CD14-positive monocyte (primary cell): ENCODE measurements around the gene MBL2. TPM values are rescaled to one million over a fixed set of nuclear protein-coding genes. Genes with fewer than 3 reads are reported as not detected.

Source experiments
- DNase-seq, 3 donors: peaks; one replicate each; pipeline ENCODE4 v3.0.0-alpha.2; 2011 to 2022
- H2AFZ ChIP-seq: 2 replicates; pipeline ENCODE4 v1.6.0; 2012; ENCODE audit warnings: mild to moderate bottlenecking, low read depth, low read length, inconsistent platforms; ENCODE audit not compliant: insufficient read depth, poor library complexity, severe bottlenecking
- H3K27ac ChIP-seq, 2 donors: 1 replicate in 1 of 2; 2 replicates in 1 of 2; pipeline ENCODE4 v1.5.1; 2012 to 2013; ENCODE audit warnings: low read length in 2 of 2, control low read depth in 1 of 2, inconsistent platforms in 1 of 2, low read depth in 1 of 2, mild to moderate bottlenecking in 1 of 2
- H3K27me3 ChIP-seq, 2 donors: one replicate each; pipeline versions ENCODE4 v1.6.0 to v1.6.1; 2011 to 2013; ENCODE audit warnings: low read length in 2 of 2; ENCODE audit not compliant: control insufficient read depth in 2 of 2, insufficient read depth in 2 of 2
- H3K36me3 ChIP-seq, 2 donors: replicated peaks in 1 of 2; 1 replicate in 1 of 2; 2 replicates in 1 of 2; pipeline versions ENCODE4 v1.5.1 to v1.6.1; 2012 to 2013; ENCODE audit warnings: low read length in 2 of 2, control low read depth in 1 of 2, inconsistent platforms in 1 of 2, mild to moderate bottlenecking in 1 of 2; ENCODE audit not compliant: insufficient read depth in 2 of 2, control insufficient read depth in 1 of 2
- H3K4me1 ChIP-seq, 2 donors: 1 replicate in 1 of 2; 2 replicates in 1 of 2; pipeline versions ENCODE4 v1.5.1 to v1.6.1; 2012 to 2013; ENCODE audit warnings: low read length in 2 of 2, control low read depth in 1 of 2, inconsistent platforms in 1 of 2, mild to moderate bottlenecking in 1 of 2, moderate library complexity in 1 of 2; ENCODE audit not compliant: insufficient read depth in 2 of 2, control insufficient read depth in 1 of 2
- H3K4me2 ChIP-seq: replicated peaks from 2 replicates; pipeline ENCODE3; 2012; ENCODE audit warnings: low read length, moderate library complexity, mild to moderate bottlenecking; ENCODE audit not compliant: poor library complexity, severe bottlenecking; ENCODE audit errors: extremely low read depth
- H3K4me3 ChIP-seq, 3 experiments: fragments of 200-600 bp in 1 of 3; sonication (generic) in 1 of 3; replicated peaks in 1 of 3; 1 replicate in 2 of 3; 2 replicates in 1 of 3; pipeline ENCODE4 v1.5.1; 2011 to 2013; ENCODE audit warnings: low read length in 3 of 3, mild to moderate bottlenecking in 3 of 3, control low read depth in 2 of 3, low read depth in 2 of 3, inconsistent platforms in 1 of 3, moderate library complexity in 1 of 3
- H3K79me2 ChIP-seq: 2 replicates; pipeline ENCODE4 v1.6.0; 2012; ENCODE audit warnings: mild to moderate bottlenecking, control low read depth, inconsistent platforms, low read length, moderate library complexity; ENCODE audit not compliant: insufficient read depth
- H3K9ac ChIP-seq: 2 replicates; pipeline ENCODE4 v1.6.0; 2017; ENCODE audit warnings: low read length, mild to moderate bottlenecking; ENCODE audit not compliant: insufficient read depth, poor library complexity, severe bottlenecking
- H3K9me3 ChIP-seq, 2 donors: replicated peaks in 1 of 2; 1 replicate in 1 of 2; 2 replicates in 1 of 2; pipeline versions ENCODE4 v1.5.1 to v1.6.1; 2012 to 2013; ENCODE audit warnings: low read length in 2 of 2, control low read depth in 1 of 2; ENCODE audit not compliant: control insufficient read depth in 1 of 2, insufficient read depth in 1 of 2
- H4K20me1 ChIP-seq: 2 replicates; pipeline ENCODE4 v1.6.0; 2012; ENCODE audit warnings: mild to moderate bottlenecking, low read length, control low read depth, moderate library complexity; ENCODE audit not compliant: insufficient read depth
- H3K27ac Mint-ChIP-seq, 7 donors: one replicate each; pipeline ENCODE4 v1.8.0; 2020; ENCODE audit warnings: mild to moderate bottlenecking in 7 of 7, mixed read lengths in 7 of 7, moderate library complexity in 6 of 7, inconsistent platforms in 2 of 7
- H3K27me3 Mint-ChIP-seq, 3 donors: one replicate each; pipeline ENCODE4 v1.8.0; 2021 to 2022; ENCODE audit warnings: low read depth in 3 of 3, mild to moderate bottlenecking in 3 of 3, mixed read lengths in 3 of 3, moderate library complexity in 3 of 3, inconsistent platforms in 1 of 3
- H3K36me3 Mint-ChIP-seq, 2 donors: one replicate each; pipeline ENCODE4 v1.8.0; 2020; ENCODE audit warnings: mixed read lengths in 2 of 2, inconsistent platforms in 1 of 2, mild to moderate bottlenecking in 1 of 2
- H3K4me1 Mint-ChIP-seq: one replicate; pipeline ENCODE4 v1.8.0; 2020; ENCODE audit warnings: mild to moderate bottlenecking, mixed read lengths
- H3K4me3 Mint-ChIP-seq, 2 donors: one replicate each; pipeline ENCODE4 v1.8.0; 2020; ENCODE audit warnings: mild to moderate bottlenecking in 2 of 2, mixed read lengths in 2 of 2, moderate library complexity in 1 of 2
- H3K9me3 Mint-ChIP-seq, 7 donors: one replicate each; pipeline ENCODE4 v1.8.0; 2020 to 2022; ENCODE audit warnings: mixed read lengths in 7 of 7, mild to moderate bottlenecking in 6 of 7, moderate library complexity in 6 of 7, inconsistent platforms in 2 of 7
- CTCF ChIP-seq: fragments of 200-600 bp; IDR thresholded peaks from one replicate; pipeline ENCODE4 v1.8.0; 2022; ENCODE audit warnings: antibody characterized with exemption, mild to moderate bottlenecking
- WGBS: methylation state at CpG from one replicate; pipeline ENCODE4 v1.1.5; 2013; ENCODE audit warnings: missing lambda C conversion rate; ENCODE audit not compliant: insufficient coverage; 5-methylcytosine and 5-hydroxymethylcytosine counted together
- intact Hi-C, 2 donors: fragments of 100-400 bp; cut with micrococcal nuclease; formaldehyde crosslinking; loops; one replicate each; pipeline versions ENCODE4 v1.15.0 to v1.15.1; 2023
- polyA plus RNA-seq, 3 donors: library from polyadenylated mRNA; depleted of rRNA in 1 of 3; unstranded in 2 of 3; stranded (reverse) in 1 of 3; fragments of 300-500 nt in 2 of 3; fragments of >200 nt in 1 of 3; fragmentation: Illumina TruSeq in 2 of 3; gene quantifications; 1 replicate in 2 of 3; 2 replicates in 1 of 3; pipeline ENCODE4 v1.2.3, GENCODE V29; 2012 to 2021

Gene MBL2
- polyA plus RNA-seq, 3 donors, result not detected

- Histone ChIP-seq H3K4me2 (no peak overlapping the region), H3K27me3 (no peaks in the 10 kb centered on the region), H3K36me3 (no peaks in the 10 kb centered on the region), H3K9ac (no peak overlapping the region), H2AFZ (no peak overlapping the region), H3K4me1 (no peaks in the 10 kb centered on the region), H4K20me1 (no peaks in the 10 kb centered on the region), H3K9me3 (no peaks in the 10 kb centered on the region), H3K27ac (no peak overlapping the region), H3K4me3 (no peak overlapping the region), H3K79me2 (no peaks in the 10 kb centered on the region)
- peaks cover 0 to 1% (median 0%) of the 10 kb centered on the region in 7 donors for H3K9me3 Mint-ChIP-seq
- 94% methylated on average over 2 of the region's 2 CpGs for WGBS
- TF ChIP-seq CTCF, result no peak
- intact Hi-C loops, result loop anchor here (2.0 to 5.0 kb wide), 2 partner anchors 35 to 39 kb away; no protein-coding TSS in a partner anchor
- no peak overlapping the region for H3K27ac Mint-ChIP-seq
- no peak overlapping the region for H3K4me3 Mint-ChIP-seq
- no peaks in the 10 kb centered on the region for H3K36me3 Mint-ChIP-seq
- DNase-seq, result no peak
- no peaks in the 10 kb centered on the region for H3K4me1 Mint-ChIP-seq
- peaks cover 0 to 4% (median 0%) of the 10 kb centered on the region in 3 donors for H3K27me3 Mint-ChIP-seq
These were observed 30.7 kb downstream of the MBL2 start for GRCh38 chr10:52741851-52742250.

- H3K9me3 Mint-ChIP-seq, result peaks cover 1 to 6% (median 3%) of the 10 kb centered on the region in 7 donors
- H3K36me3 Mint-ChIP-seq, result no peaks in the 10 kb centered on the region
- Histone ChIP-seq H3K4me1 (no peaks in the 10 kb centered on the region), H3K9me3 (peaks cover 0 to under 1% of the 10 kb centered on the region in 2 donors), H4K20me1 (no peaks in the 10 kb centered on the region), H3K79me2 (no peaks in the 10 kb centered on the region), H3K9ac (no peak overlapping the region), H3K4me3 (no peak overlapping the region), H3K27me3 (no peaks in the 10 kb centered on the region), H3K4me2 (no peak overlapping the region), H2AFZ (no peak overlapping the region), H3K27ac (no peak overlapping the region), H3K36me3 (no peaks in the 10 kb centered on the region)
- intact Hi-C loops, result loop anchor here (2.0 to 5.0 kb wide), 2 partner anchors 36 to 40 kb away; no protein-coding TSS in a partner anchor
- peak in 2 of 3 donors; percentile 25 to 37 for DNase-seq
- H3K4me3 Mint-ChIP-seq, result no peak overlapping the region
- no peak overlapping the region for H3K27ac Mint-ChIP-seq
- H3K4me1 Mint-ChIP-seq, result no peaks in the 10 kb centered on the region
- WGBS, result 89% methylated on average over 1 of the region's 5 CpGs
- peak; percentile 98 for TF ChIP-seq CTCF
- H3K27me3 Mint-ChIP-seq, result peaks cover 0 to 4% (median 0%) of the 10 kb centered on the region in 3 donors
These were observed 31.5 kb downstream of the MBL2 start for GRCh38 chr10:52740913-52741675.
